Endothelial cell (in vitro differentiated cells): ENCODE results near the gene AKNA. TPM values are rescaled to one million over a fixed set of nuclear protein-coding genes. Genes with fewer than 3 reads are reported as not detected.

Source experiments
- DNase-seq: peaks from one replicate; pipeline ENCODE4 v3.0.0; 2021; ENCODE audit warnings: low spot score
- H3K27ac Mint-ChIP-seq: one replicate; pipeline ENCODE4 v1.8.0; 2021; ENCODE audit warnings: mixed read lengths, inconsistent platforms; ENCODE audit not compliant: unreplicated experiment
- H3K27me3 Mint-ChIP-seq: one replicate; pipeline ENCODE4 v1.8.0; 2021; ENCODE audit warnings: mild to moderate bottlenecking, moderate library complexity, mixed read lengths, inconsistent platforms; ENCODE audit not compliant: unreplicated experiment
- H3K36me3 Mint-ChIP-seq: one replicate; pipeline ENCODE4 v1.8.0; 2021; ENCODE audit warnings: mild to moderate bottlenecking, low read depth, mixed read lengths, inconsistent platforms; ENCODE audit not compliant: unreplicated experiment
- H3K4me1 Mint-ChIP-seq: one replicate; pipeline ENCODE4 v1.8.0; 2021; ENCODE audit warnings: mild to moderate bottlenecking, mixed read lengths, inconsistent platforms; ENCODE audit not compliant: unreplicated experiment
- H3K4me3 Mint-ChIP-seq: one replicate; pipeline ENCODE4 v1.8.0; 2021; ENCODE audit warnings: mild to moderate bottlenecking, mixed read lengths, inconsistent platforms; ENCODE audit not compliant: unreplicated experiment
- H3K9me3 Mint-ChIP-seq: one replicate; pipeline ENCODE4 v1.8.0; 2021; ENCODE audit warnings: mixed read lengths, inconsistent platforms; ENCODE audit not compliant: unreplicated experiment
- CTCF ChIP-seq: fragments of 200-600 bp; sonication (generic); IDR thresholded peaks from one replicate; pipeline ENCODE4 v1.5.0; 2021; ENCODE audit warnings: antibody characterized with exemption; ENCODE audit not compliant: unreplicated experiment
- total RNA-seq: library from RNA; stranded (reverse); fragmentation: NEBNext Ultra II Directional; extraction: Animal tissue kit (Norgen Biotek cat#: 25700); gene quantifications from one replicate; pipeline ENCODE4 v1.2.1, GENCODE V29; 2021; ENCODE audit not compliant: unreplicated experiment

The AKNA gene
- total RNA-seq, 1 donor from 2014 or later, result 79.1 TPM

GRCh38 chr9:114316605-114317230 is 71.1 kb downstream of the AKNA start:
- no peak overlapping the region for H3K4me3 Mint-ChIP-seq
- H3K9me3 Mint-ChIP-seq, result no peaks in the 10 kb centered on the region
- no peak for TF ChIP-seq CTCF
- H3K4me1 Mint-ChIP-seq, result no peaks in the 10 kb centered on the region
- peaks cover 2% of the 10 kb centered on the region for H3K27me3 Mint-ChIP-seq
- H3K36me3 Mint-ChIP-seq, result peaks cover 6% of the 10 kb centered on the region
- DNase-seq, result no peak
- H3K27ac Mint-ChIP-seq, result no peak overlapping the region

GRCh38 chr9:114315723-114316363 is 71.9 kb downstream of the AKNA start:
- no peak for TF ChIP-seq CTCF
- Mint-ChIP-seq H3K4me3 (no peak overlapping the region), H3K4me1 (no peaks in the 10 kb centered on the region), H3K27ac (no peak overlapping the region), H3K36me3 (peaks cover 6% of the 10 kb centered on the region), H3K27me3 (peaks cover 2% of the 10 kb centered on the region), H3K9me3 (no peaks in the 10 kb centered on the region)
- no peak for DNase-seq

- no peaks in the 10 kb centered on the region for H3K4me1 Mint-ChIP-seq
- peaks cover 2% of the 10 kb centered on the region for H3K27me3 Mint-ChIP-seq
- H3K9me3 Mint-ChIP-seq, result no peaks in the 10 kb centered on the region
- H3K36me3 Mint-ChIP-seq, result peaks cover 11% of the 10 kb centered on the region
- no peak for TF ChIP-seq CTCF
- no peak overlapping the region for H3K27ac Mint-ChIP-seq
- peak overlapping the region; percentile 8 for H3K4me3 Mint-ChIP-seq
- no peak for DNase-seq
These were observed 72.7 kb downstream of the AKNA start for GRCh38 chr9:114314881-114315722.

- Mint-ChIP-seq H3K4me3 (no peak overlapping the region), H3K9me3 (no peaks in the 10 kb centered on the region), H3K27ac (no peak overlapping the region), H3K27me3 (peaks cover 2% of the 10 kb centered on the region), H3K4me1 (no peaks in the 10 kb centered on the region), H3K36me3 (peaks cover 14% of the 10 kb centered on the region)
- DNase-seq, result no peak
- TF ChIP-seq CTCF, result no peak
These were observed 73.4 kb downstream of the AKNA start for GRCh38 chr9:114314256-114314867.
